GM12892 (cell line): Measurements from ENCODE around the gene SLC66A1.

Experiments used
- DNase-seq: peaks from one replicate; pipeline ENCODE4 v3.0.0; 2011; ENCODE audit not compliant: insufficient read length
- FAIRE-seq: peaks from 2 replicates; lab custom pipeline; 2011; peaks lifted over from hg19 to GRCh38; lab: Jason Lieb, UNC
- POLR2A ChIP-seq: IDR thresholded peaks from 2 replicates; pipeline ENCODE4 v1.6.1; 2011; ENCODE audit warnings: low read depth, low read length, control low read depth
- POLR2AphosphoS5 ChIP-seq: IDR thresholded peaks from 2 replicates; pipeline ENCODE4 v1.6.1; 2011; ENCODE audit warnings: low read depth, low read length, control low read depth
- TAF1 ChIP-seq: IDR thresholded peaks from 2 replicates; pipeline ENCODE4 v1.6.1; 2011; ENCODE audit warnings: low read depth, mild to moderate bottlenecking, control low read depth, low read length, borderline replicate concordance

SLC66A1 gene

GRCh38 chr1:19321071-19321470, 8.9 kb downstream of the SLC66A1 start:
- TF ChIP-seq POLR2A (no peak), TAF1 (no peak), POLR2AphosphoS5 (no peak)
- FAIRE-seq (no peak), DNase-seq (no peak)

DNA sequence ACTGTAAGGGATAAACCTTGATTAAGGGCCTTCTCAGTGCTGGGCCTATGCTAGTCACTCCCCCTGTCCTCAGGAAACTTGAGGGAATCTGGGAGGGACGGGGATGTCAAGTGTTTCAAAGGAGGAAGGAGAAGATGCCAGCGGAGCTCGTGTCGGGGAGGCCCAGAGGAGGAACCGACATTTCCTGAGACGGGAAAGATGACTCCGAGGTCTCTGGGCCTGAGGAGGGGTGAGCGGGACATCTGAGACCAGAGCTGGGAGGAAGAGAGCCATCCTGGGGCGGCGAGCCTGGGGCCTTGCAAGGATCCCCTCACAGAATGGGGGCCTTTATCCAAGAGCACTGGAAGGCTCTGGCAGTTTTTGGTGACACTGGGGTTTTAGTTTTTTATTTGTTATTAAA, 10.4 kb downstream of the SLC66A1 start:
- FAIRE-seq: no peak
- TF ChIP-seq POLR2A: no peak
- no peak for TF ChIP-seq TAF1
- no peak for TF ChIP-seq POLR2AphosphoS5
- no peak for DNase-seq

DNA sequence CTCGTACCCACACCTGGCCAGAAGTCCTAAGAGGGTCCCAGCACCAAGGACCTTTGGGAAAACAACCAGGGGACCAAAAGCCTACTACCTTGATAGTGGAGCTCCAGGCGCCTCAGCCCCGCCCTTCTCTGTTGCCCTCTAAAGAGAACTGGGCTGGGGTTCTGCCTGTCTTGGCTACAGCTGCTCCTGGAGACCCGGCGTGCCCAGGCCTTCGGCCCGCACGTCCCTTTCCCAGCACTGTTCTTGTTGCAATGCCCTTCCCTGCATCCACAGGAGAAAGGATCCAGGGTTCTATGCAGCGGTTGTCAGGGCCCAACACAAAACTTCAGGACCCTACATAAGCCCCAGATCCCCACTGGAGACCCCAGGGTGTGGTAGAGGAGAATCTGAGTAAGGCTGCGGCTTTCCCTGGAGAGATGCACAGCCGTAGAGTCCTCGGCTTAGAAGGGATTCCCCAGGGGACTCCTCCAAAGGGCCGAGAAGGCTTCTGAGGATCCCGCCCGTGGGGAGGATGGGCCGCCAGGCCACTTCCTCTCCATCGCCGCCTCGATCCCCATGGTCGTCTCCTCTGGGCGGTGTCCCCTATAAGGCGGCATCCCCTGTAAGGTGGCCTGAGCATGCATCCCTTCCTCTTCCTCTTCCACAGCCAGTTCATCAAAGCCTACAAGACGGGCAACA, 12.0 kb downstream of the SLC66A1 start:
- TF ChIP-seq TAF1: no peak
- TF ChIP-seq POLR2A: no peak
- no peak for TF ChIP-seq POLR2AphosphoS5
- no peak for FAIRE-seq
- no peak for DNase-seq

DNA sequence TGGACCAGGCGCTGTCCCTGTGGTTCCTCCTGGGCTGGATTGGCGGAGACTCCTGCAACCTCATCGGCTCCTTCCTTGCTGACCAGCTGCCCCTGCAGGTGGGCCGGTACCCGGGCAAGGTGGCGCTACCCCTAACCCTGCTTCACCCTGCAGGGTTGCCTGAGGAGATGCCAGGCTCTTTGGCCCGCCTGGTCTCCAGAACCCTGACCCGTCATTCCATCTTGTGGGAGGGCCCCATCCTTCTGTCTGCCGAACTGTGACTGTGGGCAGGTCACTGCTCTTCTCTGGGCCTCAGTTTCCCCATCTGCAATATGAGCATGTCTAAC, 12.5 kb downstream of the SLC66A1 start:
- FAIRE-seq: no peak
- TF ChIP-seq TAF1: no peak
- TF ChIP-seq POLR2AphosphoS5: no peak
- no peak for TF ChIP-seq POLR2A
- no peak for DNase-seq

DNA sequence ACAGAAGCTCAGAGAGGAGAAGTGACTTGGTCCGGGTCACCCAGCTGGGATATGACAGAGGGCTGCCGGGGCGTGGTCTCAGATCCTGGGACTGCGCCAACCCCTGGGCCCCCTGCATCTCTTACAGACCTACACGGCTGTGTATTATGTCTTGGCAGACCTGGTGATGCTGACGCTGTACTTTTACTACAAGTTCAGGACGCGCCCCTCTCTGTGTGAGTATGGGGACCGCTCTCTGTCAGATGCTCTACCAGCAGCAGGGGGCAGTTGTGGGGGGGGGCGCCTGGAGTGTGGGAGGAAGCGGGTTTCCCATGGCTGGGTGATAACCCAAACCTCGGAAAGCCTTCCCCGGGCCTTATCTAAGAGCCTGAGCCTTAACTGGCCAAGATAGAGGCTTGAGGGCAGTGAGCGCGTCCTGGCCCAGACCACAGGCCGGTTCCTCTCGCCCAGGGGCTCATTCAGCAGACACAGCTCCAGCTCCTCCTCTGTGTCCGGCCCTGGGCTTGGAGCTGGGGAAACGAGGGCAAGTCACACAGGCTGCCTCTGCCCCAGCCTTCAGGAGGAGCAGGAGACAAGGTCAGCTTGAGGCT, 13.3 kb downstream of the SLC66A1 start:
- FAIRE-seq (no peak), DNase-seq (no peak)
- TF ChIP-seq POLR2AphosphoS5: no peak
- no peak for TF ChIP-seq TAF1
- TF ChIP-seq POLR2A: no peak

DNA sequence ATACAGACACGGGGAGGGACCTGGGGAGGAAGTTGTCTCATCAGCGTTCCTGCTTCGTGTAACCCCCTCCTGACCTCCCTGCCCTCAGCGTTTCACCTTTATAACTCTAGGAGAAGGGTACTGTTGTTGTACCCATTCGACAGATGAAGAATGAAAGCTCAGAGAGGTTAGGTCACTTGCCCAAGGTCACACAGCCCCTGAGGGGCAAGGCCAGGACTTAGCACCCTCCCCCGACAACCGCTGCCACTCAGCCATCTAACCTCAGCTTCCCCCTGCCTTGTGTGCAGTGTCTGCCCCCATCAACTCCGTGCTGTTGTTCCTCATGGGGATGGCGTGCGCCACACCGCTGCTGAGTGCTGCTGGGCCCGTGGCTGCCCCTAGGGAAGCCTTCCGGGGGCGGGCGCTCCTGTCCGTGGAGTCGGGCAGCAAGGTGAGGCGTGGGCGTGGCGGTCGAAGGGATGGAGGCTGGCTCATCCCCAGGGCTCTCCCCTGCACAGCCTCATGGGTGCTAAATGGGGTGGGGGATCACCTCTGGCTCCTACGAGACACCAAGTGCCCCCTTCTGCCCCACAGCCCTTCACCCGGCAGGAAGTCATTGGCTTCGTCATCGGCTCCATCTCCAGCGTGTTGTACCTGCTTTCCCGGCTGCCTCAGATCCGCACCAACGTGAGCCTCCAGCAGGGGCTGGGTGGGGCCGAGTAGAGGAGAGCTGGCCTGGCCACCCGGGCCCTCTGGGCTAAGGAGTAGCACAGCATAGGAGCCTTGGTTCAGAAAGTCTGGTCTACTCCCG, 14.0 kb downstream of the SLC66A1 start:
- FAIRE-seq: no peak
- no peak for DNase-seq
- TF ChIP-seq TAF1 (no peak), POLR2A (no peak), POLR2AphosphoS5 (no peak; the same call in 1 of the 2 replicates)

GRCh38 chr1:19326748-19327065, 14.6 kb downstream of the SLC66A1 start:
- FAIRE-seq (no peak), DNase-seq (no peak)
- no peak for TF ChIP-seq POLR2A
- TF ChIP-seq POLR2AphosphoS5: no peak
- TF ChIP-seq TAF1: no peak

DNA sequence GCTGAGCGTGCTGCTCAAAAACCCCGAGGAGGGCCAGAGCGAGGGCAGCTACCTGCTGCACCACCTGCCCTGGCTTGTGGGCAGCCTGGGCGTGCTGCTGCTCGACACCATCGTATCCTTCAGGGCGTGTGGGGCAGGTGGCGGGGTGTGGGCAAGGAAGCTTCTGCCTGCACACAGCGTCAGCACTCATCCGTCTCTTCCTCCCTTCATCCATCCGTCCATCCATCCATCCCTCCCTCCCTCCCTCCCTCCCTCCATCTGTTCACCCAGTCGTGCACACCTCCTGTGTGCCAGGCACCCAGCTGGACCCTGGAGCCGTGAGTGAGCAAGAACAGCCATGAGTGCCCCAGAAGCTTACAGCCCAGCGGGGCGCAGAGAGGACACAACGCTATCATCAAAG, 15.2 kb downstream of the SLC66A1 start:
- TF ChIP-seq POLR2AphosphoS5 (no peak), POLR2A (no peak), TAF1 (no peak)
- FAIRE-seq (no peak), DNase-seq (no peak)

- no peak for FAIRE-seq
Measured at GRCh38 chr1:19327736-19328135, 15.6 kb downstream of the SLC66A1 start.

DNA sequence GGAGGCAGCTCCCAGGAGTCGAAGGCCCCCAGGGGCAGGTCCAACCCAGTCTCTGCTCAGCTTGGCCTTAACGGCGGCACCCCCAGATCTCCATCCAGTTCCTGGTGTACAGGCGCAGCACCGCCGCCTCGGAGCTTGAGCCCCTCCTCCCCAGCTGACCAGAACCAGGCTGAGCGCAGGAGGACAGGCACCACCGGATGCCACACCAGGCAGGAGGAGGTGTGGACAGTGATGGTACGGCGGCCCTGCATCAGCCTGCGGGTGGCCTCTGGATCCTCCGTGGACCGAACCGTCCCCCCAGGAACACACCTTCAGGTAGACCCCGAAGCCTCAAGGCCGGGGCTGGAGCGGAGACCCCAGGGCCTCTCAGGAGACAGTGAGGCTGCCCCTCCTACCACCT, 16.4 kb downstream of the SLC66A1 start:
- DNase-seq (no peak), FAIRE-seq (no peak)
- TF ChIP-seq TAF1 (no peak), POLR2A (no peak), POLR2AphosphoS5 (no peak)

More at GRCh38 chr1:19327736-19328135, 15.6 kb downstream of the SLC66A1 start:
- TF ChIP-seq TAF1 (no peak), POLR2A (no peak), POLR2AphosphoS5 (no peak)
- DNase-seq: no peak

GRCh38 chr1:19329188-19329587, 17.1 kb downstream of the SLC66A1 start:
- FAIRE-seq (no peak), DNase-seq (no peak)
- TF ChIP-seq TAF1 (no peak), POLR2A (no peak), POLR2AphosphoS5 (no peak)

- DNase-seq (no peak), FAIRE-seq (no peak)
- no peak; the same call in 1 of the 2 replicates for TF ChIP-seq POLR2AphosphoS5
- no peak for TF ChIP-seq POLR2A
- TF ChIP-seq TAF1: no peak
Measured at GRCh38 chr1:19329611-19330010, 17.5 kb downstream of the SLC66A1 start.
